IMR-90 (cell line): ENCODE measurements around the gene SMARCAD1. TPM values are rescaled to one million over a fixed set of nuclear protein-coding genes. Genes with fewer than 3 reads are reported as not detected.

ENCODE experiments used
- ATAC-seq: fragments of 200-7000 bp; cut with Tn5 transposase; 2 replicates; pipeline ENCODE4 v1.9.1; 2020; ENCODE audit warnings: low read depth, mild to moderate bottlenecking, moderate library complexity
- BruUV-seq: library from RNA; stranded (reverse); fragments of 400-500 nt; replicated peaks from 2 replicates; lab custom pipeline; 2021; lab: Mats Ljungman, UMichigan
- CTCF ChIA-PET: fragments of 300-600 bp; formaldehyde crosslinking; extraction: SDS; loops from one replicate; lab custom pipeline; 2021; ENCODE audit warnings: antibody characterized with exemption; lab: Yijun Ruan, JAX
- POLR2A ChIA-PET: fragments of 300-600 bp; sonication (Branson Sonifier 250); formaldehyde crosslinking; loops from one replicate; lab custom pipeline; 2022; ENCODE audit warnings: antibody characterized with exemption; ENCODE audit not compliant: unreplicated experiment; lab: Charles Lee
- DNase-seq: peaks from one replicate; pipeline ENCODE4 v3.0.0; 2013
- H2AFZ ChIP-seq: replicated peaks from 2 replicates; pipeline ENCODE3; 2013; ENCODE audit warnings: low read length, mild to moderate bottlenecking; ENCODE audit not compliant: poor library complexity
- H2AK5ac ChIP-seq: 2 replicates; pipeline ENCODE4 v1.6.1; 2013; ENCODE audit warnings: low read depth, low read length, inconsistent platforms
- H2AK9ac ChIP-seq: replicated peaks from 2 replicates; pipeline ENCODE3; 2013; ENCODE audit warnings: mild to moderate bottlenecking, low read depth, low read length, moderate library complexity; ENCODE audit not compliant: poor library complexity
- H2BK120ac ChIP-seq: 2 replicates; pipeline ENCODE4 v1.6.1; 2013; ENCODE audit warnings: low read depth, low read length, inconsistent platforms
- H2BK15ac ChIP-seq: 3 replicates; pipeline ENCODE4 v1.6.1; 2013; ENCODE audit warnings: low read depth, low read length, inconsistent platforms
- H2BK20ac ChIP-seq: 2 replicates; pipeline ENCODE4 v1.6.1; 2013; ENCODE audit warnings: low read depth, mild to moderate bottlenecking, inconsistent platforms, low read length, moderate library complexity
- H2BK5ac ChIP-seq: 2 replicates; pipeline ENCODE4 v1.6.1; 2013; ENCODE audit warnings: mild to moderate bottlenecking, low read depth, low read length, inconsistent platforms; ENCODE audit not compliant: poor library complexity, severe bottlenecking
- H3K14ac ChIP-seq: replicated peaks from 2 replicates; pipeline ENCODE4 v1.6.1; 2013; ENCODE audit warnings: low read depth, low read length, inconsistent platforms
- H3K18ac ChIP-seq: 2 replicates; pipeline ENCODE4 v1.6.1; 2013; ENCODE audit warnings: low read depth, low read length, control low read depth
- H3K23ac ChIP-seq: 2 replicates; pipeline ENCODE4 v1.6.1; 2013; ENCODE audit warnings: low read depth, low read length, inconsistent platforms
- H3K27ac ChIP-seq: 2 replicates; pipeline ENCODE4 v1.5.1; 2013; ENCODE audit warnings: mild to moderate bottlenecking, control low read depth, low read length; ENCODE audit not compliant: insufficient read depth
- H3K27me3 ChIP-seq: 2 replicates; pipeline ENCODE4 v1.6.1; 2013; ENCODE audit warnings: low read length; ENCODE audit not compliant: control insufficient read depth, insufficient read depth
- H3K36me3 ChIP-seq: 2 replicates; pipeline ENCODE4 v1.6.1; 2013; ENCODE audit warnings: low read length, mixed read lengths; ENCODE audit not compliant: control insufficient read depth, insufficient read depth
- H3K4ac ChIP-seq: 2 replicates; pipeline ENCODE4 v1.6.1; 2013; ENCODE audit warnings: low read depth, low read length, inconsistent platforms
- H3K4me1 ChIP-seq: 2 replicates; pipeline ENCODE4 v1.6.1; 2013; ENCODE audit warnings: low read length, mixed read lengths; ENCODE audit not compliant: control insufficient read depth, insufficient read depth
- H3K4me2 ChIP-seq: 2 replicates; pipeline ENCODE4 v1.6.1; 2013; ENCODE audit warnings: low read depth, mild to moderate bottlenecking, control low read depth, low read length, moderate library complexity
- H3K4me3 ChIP-seq: 2 replicates; pipeline ENCODE4 v1.5.1; 2013; ENCODE audit warnings: low read depth, mild to moderate bottlenecking, control low read depth, low read length, moderate library complexity; ENCODE audit not compliant: insufficient read depth
- H3K56ac ChIP-seq: 2 replicates; pipeline ENCODE4 v1.6.1; 2013; ENCODE audit warnings: low read length, inconsistent platforms; ENCODE audit not compliant: insufficient read depth; ENCODE audit errors: extremely low read depth
- H3K79me1 ChIP-seq, 2 experiments: 2 replicates each; pipeline ENCODE4 v1.6.1; 2013; ENCODE audit warnings: low read length in 2 of 2, inconsistent platforms in 1 of 2, low read depth in 1 of 2
- H3K9ac ChIP-seq: 2 replicates; pipeline ENCODE4 v1.6.1; 2013; ENCODE audit warnings: low read depth, low read length, control low read depth
- H3K9me1 ChIP-seq: 2 replicates; pipeline ENCODE4 v1.6.1; 2013; ENCODE audit warnings: low read length, inconsistent platforms; ENCODE audit not compliant: insufficient read depth
- H3K9me3 ChIP-seq: 2 replicates; pipeline ENCODE4 v1.6.1; 2013; ENCODE audit warnings: low read length; ENCODE audit not compliant: control insufficient read depth, insufficient read depth
- H4K20me1 ChIP-seq: 2 replicates; pipeline ENCODE4 v1.6.1; 2013; ENCODE audit warnings: low read length, inconsistent platforms; ENCODE audit not compliant: insufficient read depth
- H4K5ac ChIP-seq: 2 replicates; pipeline ENCODE4 v1.6.1; 2013; ENCODE audit warnings: mild to moderate bottlenecking, low read depth, low read length, control low read depth
- H4K8ac ChIP-seq, 2 experiments: 2 replicates each; pipeline ENCODE4 v1.6.1; 2013; ENCODE audit warnings: low read depth in 2 of 2, low read length in 2 of 2, control low read depth in 1 of 2, inconsistent platforms in 1 of 2
- H4K91ac ChIP-seq: 2 replicates; pipeline ENCODE4 v1.6.1; 2013; ENCODE audit warnings: low read depth, low read length, inconsistent platforms; ENCODE audit not compliant: insufficient read depth
- CEBPB ChIP-seq: IDR thresholded peaks from 2 replicates; pipeline ENCODE4 v1.6.1; 2012; ENCODE audit warnings: low read depth, low read length, improper control_type of control experiment
- CHD1 ChIP-seq: IDR thresholded peaks from 2 replicates; pipeline ENCODE4 v1.6.1; 2012; ENCODE audit warnings: low read depth, low read length, improper control_type of control experiment
- NFE2L2 ChIP-seq: fragments of 150-350 bp; IDR thresholded peaks from 2 replicates; pipeline ENCODE4 v1.6.1; 2016; ENCODE audit warnings: low read depth, mild to moderate bottlenecking, low read length
- RCOR1 ChIP-seq: IDR thresholded peaks from 2 replicates; pipeline ENCODE4 v1.6.1; 2012; ENCODE audit warnings: mild to moderate bottlenecking, low read length, improper control_type of control experiment; ENCODE audit not compliant: insufficient replicate concordance
- dilution Hi-C: fragments of 300-500 bp; cut with HindIII; formaldehyde crosslinking; loops from one replicate; pipeline ENCODE4 v1.14.3; 2018; ENCODE audit warnings: low sequenced_read_pairs; ENCODE audit not compliant: unreplicated experiment
- in situ Hi-C: fragments of 300-500 bp; cut with MboI; formaldehyde crosslinking; loops from 3 replicates; pipeline ENCODE4 v1.14.3; 2019; ENCODE audit warnings: low sequenced_read_pairs, inconsistent platforms, mixed read lengths
- intact Hi-C: fragments of 100-400 bp; cut with micrococcal nuclease; formaldehyde crosslinking; loops from 2 replicates; pipeline ENCODE4 v1.10.0; 2022
- polyA plus RNA-seq, 3 experiments: library from polyadenylated mRNA; depleted of rRNA; stranded (reverse); fragments of >200 nt; gene quantifications; 2 replicates each; pipeline ENCODE4 v1.2.3, GENCODE V29; 2012; ENCODE audit warnings: low replicate concordance in 1 of 3
- total RNA-seq: library from RNA; depleted of rRNA; stranded (reverse); fragments of >200 nt; gene quantifications from 2 replicates; pipeline ENCODE4 v1.2.3, GENCODE V29; 2012

Gene SMARCAD1
- total and polyA plus RNA-seq, 2 of the 4 experiments (the other 2 are of a cell fraction): 12.3 to 35.3 TPM

GRCh38 chr4:94235825-94236224, 28.2 kb downstream of the SMARCAD1 start:
- TF ChIP-seq CHD1 (no peak), NFE2L2 (no peak), CEBPB (peak; percentile 66), RCOR1 (no peak)
- Histone ChIP-seq H3K14ac (no peak overlapping the region), H2AFZ (no peak overlapping the region), H3K9ac (no peak overlapping the region), H3K18ac (no peak overlapping the region), H2AK9ac (no peak overlapping the region), H2BK120ac (no peak overlapping the region), H3K4me1 (peaks cover 2% of the 10 kb centered on the region; the same call in 1 of the 2 replicates), H2BK20ac (no peak overlapping the region), H2AK5ac (no peak overlapping the region), H4K91ac (no peak overlapping the region), H4K20me1 (no peaks in the 10 kb centered on the region), H3K36me3 (peaks cover 12% of the 10 kb centered on the region), H3K27ac (no peak overlapping the region), H3K79me1 (peaks cover 4 to 13% of the 10 kb centered on the region in 2 experiments), H3K4me3 (no peak overlapping the region), H3K9me1 (peaks cover 3% of the 10 kb centered on the region; the same call in 1 of the 2 replicates), H3K9me3 (no peaks in the 10 kb centered on the region), H3K4me2 (no peak overlapping the region), H2BK5ac (no peak overlapping the region), H3K56ac (no peak overlapping the region), H2BK15ac (no peak overlapping the region), H3K4ac (no peak overlapping the region), H3K27me3 (no peaks in the 10 kb centered on the region), H3K23ac (no peak overlapping the region), H4K8ac (no peak overlapping the region), H4K5ac (no peak overlapping the region)
- intact Hi-C loops (no loop called here), dilution Hi-C loops (no loop called here), in situ Hi-C loops (no loop called here)
- CTCF ChIA-PET: interaction anchor here (0.6 to 1.5 kb wide), 2 partner anchors 12 to 184 kb away, joined by 3 to 4 read pairs; no protein-coding TSS in a partner anchor
- BruUV-seq: no TSS peak
- POLR2A ChIA-PET: interaction anchor here (0.6 kb wide), 1 partner anchor 31 kb away, joined by 11 read pairs; no protein-coding TSS in a partner anchor
- DNase-seq (peak; percentile 16), ATAC-seq (no peak)
